HepG2 (cell line): ENCODE results near the gene RPUSD4. TPM values are rescaled to one million over a fixed set of nuclear protein-coding genes. Genes with fewer than 3 reads are reported as not detected.

Source experiments
- FOXO4 ChIP-seq: sonication (generic); formaldehyde crosslinking; conservative IDR thresholded peaks from 2 replicates; pipeline ENCODE4 v1.8.1; 2023; ENCODE audit warnings: missing genetic modification reagents
- HMG20A ChIP-seq: IDR thresholded peaks from 2 replicates; pipeline ENCODE4 v1.6.1; 2016; ENCODE audit warnings: borderline replicate concordance
- MATR3 ChIP-seq: sonication (generic); formaldehyde crosslinking; IDR thresholded peaks from 2 replicates; pipeline ENCODE4 v1.4.0; 2020; ENCODE audit warnings: missing genetic modification reagents
- MIER2 ChIP-seq: IDR thresholded peaks from 2 replicates; pipeline ENCODE4 v1.6.1; 2016; ENCODE audit warnings: missing biosample characterization, missing genetic modification reagents
- NKX3-1 ChIP-seq: sonication (generic); formaldehyde crosslinking; IDR thresholded peaks from 2 replicates; pipeline ENCODE4 v1.5.0; 2020; ENCODE audit warnings: missing genetic modification reagents
- PATZ1 ChIP-seq: sonication (generic); formaldehyde crosslinking; IDR thresholded peaks from 2 replicates; pipeline ENCODE4 v1.4.0; 2020; ENCODE audit warnings: missing genetic modification reagents
- PBX2 ChIP-seq: IDR thresholded peaks from 2 replicates; pipeline ENCODE4 v1.6.1; 2016; ENCODE audit warnings: control low read depth
- PBX3 ChIP-seq: sonication (generic); formaldehyde crosslinking; IDR thresholded peaks from 2 replicates; pipeline ENCODE4 v1.8.1; 2023; ENCODE audit warnings: missing genetic modification reagents, inconsistent platforms, borderline replicate concordance
- SALL2 ChIP-seq: sonication (generic); formaldehyde crosslinking; IDR thresholded peaks from 2 replicates; pipeline ENCODE4 v1.8.1; 2023; ENCODE audit warnings: mild to moderate bottlenecking, missing genetic modification reagents, inconsistent platforms
- TCF7 ChIP-seq: sonication (generic); IDR thresholded peaks from 2 replicates; pipeline ENCODE4 v1.6.1; 2016; ENCODE audit warnings: antibody characterized with exemption, low read depth
- TFDP2 ChIP-seq: sonication (generic); formaldehyde crosslinking; IDR thresholded peaks from 2 replicates; pipeline ENCODE4 v1.4.0; 2020; ENCODE audit warnings: missing genetic modification reagents
- ZFAT ChIP-seq: sonication (generic); formaldehyde crosslinking; conservative IDR thresholded peaks from 2 replicates; pipeline ENCODE4 v1.8.1; 2023; ENCODE audit warnings: missing genetic modification reagents, inconsistent platforms
- ZFP36L1 ChIP-seq: sonication (generic); formaldehyde crosslinking; IDR thresholded peaks from 2 replicates; pipeline ENCODE4 v1.8.0; 2022; ENCODE audit warnings: mild to moderate bottlenecking, missing genetic modification reagents, moderate library complexity
- ZNF160 ChIP-seq: sonication (generic); formaldehyde crosslinking; IDR thresholded peaks from 2 replicates; pipeline ENCODE4 v1.8.0; 2022; ENCODE audit warnings: mild to moderate bottlenecking, inconsistent platforms, missing genetic modification reagents
- ZNF20 ChIP-seq: sonication (generic); formaldehyde crosslinking; IDR thresholded peaks from 2 replicates; pipeline ENCODE4 v1.4.0; 2020; ENCODE audit warnings: mild to moderate bottlenecking, moderate library complexity, missing genetic modification reagents
- ZNF205 ChIP-seq: IDR thresholded peaks from 2 replicates; pipeline ENCODE4 v1.6.1; 2018; ENCODE audit warnings: missing biosample characterization, missing genetic modification reagents
- ZNF232 ChIP-seq: sonication (generic); formaldehyde crosslinking; IDR thresholded peaks from 2 replicates; pipeline ENCODE4 v1.4.0; 2020; ENCODE audit warnings: missing genetic modification reagents, borderline replicate concordance
- ZNF296 ChIP-seq: sonication (generic); formaldehyde crosslinking; conservative IDR thresholded peaks from 2 replicates; pipeline ENCODE4 v1.5.0; 2020; ENCODE audit warnings: mild to moderate bottlenecking, missing genetic modification reagents
- ZNF354B ChIP-seq: sonication (generic); formaldehyde crosslinking; IDR thresholded peaks from 2 replicates; pipeline ENCODE4 v1.8.0; 2022; ENCODE audit warnings: mild to moderate bottlenecking, missing genetic modification reagents
- ZNF614 ChIP-seq: IDR thresholded peaks from 2 replicates; pipeline ENCODE4 v1.6.1; 2018; ENCODE audit warnings: missing biosample characterization, missing genetic modification reagents, inconsistent platforms, borderline replicate concordance
- ZNF670 ChIP-seq: sonication (generic); formaldehyde crosslinking; IDR thresholded peaks from 2 replicates; pipeline ENCODE4 v1.8.0; 2022; ENCODE audit warnings: mild to moderate bottlenecking, missing genetic modification reagents, borderline replicate concordance
- ZNF737 ChIP-seq: sonication (generic); formaldehyde crosslinking; IDR thresholded peaks from 2 replicates; pipeline ENCODE4 v1.5.0; 2020; ENCODE audit warnings: missing genetic modification reagents, mild to moderate bottlenecking, borderline replicate concordance
- ZSCAN20 ChIP-seq: sonication (generic); formaldehyde crosslinking; IDR thresholded peaks from 2 replicates; pipeline ENCODE4 v1.4.0; 2020; ENCODE audit warnings: missing genetic modification reagents, mild to moderate bottlenecking, borderline replicate concordance
- polyA plus RNA-seq, 8 experiments: library from polyadenylated mRNA; depleted of rRNA in 3 of 8; stranded (reverse) in 7 of 8; unstranded in 1 of 8; fragments of >200 nt; fragmentation: Illumina TruSeq in 4 of 8; extraction: Trizol in 4 of 8; gene quantifications; 2 replicates each; pipeline versions ENCODE4 v1.2.1 to v1.2.3, GENCODE V29; 2011 to 2016; ENCODE audit warnings: low read depth in 4 of 8, missing spikeins in 1 of 8, mixed read lengths in 1 of 8; ENCODE audit not compliant: insufficient read depth in 1 of 8
- total RNA-seq, 5 experiments: library from RNA; depleted of rRNA; stranded (reverse); fragments of >200 nt; fragmentation: Illumina TruSeq; extraction: Trizol; gene quantifications; 2 replicates each; pipeline ENCODE4 v1.2.3, GENCODE V29; 2016; ENCODE audit warnings: low read depth in 1 of 5

RPUSD4 gene
- total and polyA plus RNA-seq, 2 of the 13 experiments (the other 11 are each of a cell fraction or from before 2014, with no cell fraction given), result 45.0 to 52.9 TPM

- peak; percentile 26; the same call in 1 of the 2 replicates for TF ChIP-seq ZNF670 (CRISPR knock-in tag)
- TF ChIP-seq ZNF614 (CRISPR knock-in tag), result no peak
- TF ChIP-seq ZNF205 (CRISPR knock-in tag), result no peak; the same call in 1 of the 2 replicates
- TF ChIP-seq MATR3 (CRISPR knock-in tag), result no peak
- TF ChIP-seq PBX3, result no peak
- TF ChIP-seq FOXO4, result peak; percentile 87; the same call in 1 of the 2 replicates
- no peak for TF ChIP-seq ZNF296 (CRISPR knock-in tag)
- TF ChIP-seq TFDP2, result peak; percentile 60
- no peak; the same call in 1 of the 2 replicates for TF ChIP-seq PATZ1
- no peak for TF ChIP-seq ZNF20 (CRISPR knock-in tag)
- peak; percentile 18; the same call in 1 of the 2 replicates for TF ChIP-seq NKX3-1
- no peak for TF ChIP-seq ZNF354B
- peak; percentile 55; the same call in 1 of the 2 replicates for TF ChIP-seq ZNF737 (CRISPR knock-in tag)
- TF ChIP-seq TCF7, result no peak
- TF ChIP-seq HMG20A (CRISPR knock-in tag), result no peak
- no peak for TF ChIP-seq MIER2 (CRISPR knock-in tag)
- peak; percentile 81; the same call in 1 of the 2 replicates for TF ChIP-seq ZFP36L1 (CRISPR knock-in tag)
- peak; percentile 74; the same call in 1 of the 2 replicates for TF ChIP-seq ZNF160 (CRISPR knock-in tag)
- no peak for TF ChIP-seq ZSCAN20
- no peak for TF ChIP-seq PBX2
- no peak for TF ChIP-seq SALL2 (CRISPR knock-in tag)
- peak; percentile 68; the same call in 1 of the 2 replicates for TF ChIP-seq ZNF232 (CRISPR knock-in tag)
- TF ChIP-seq ZFAT, result no peak
Measured at GRCh38 chr11:126211236-126212088, at the start of gene RPUSD4, which contains the start of gene FAM118B (continued).
